Gastroesophageal sphincter (tissue), 3 donors: ENCODE results near the gene PSPH.

Experiments
- EP300 ChIP-seq: sonication (generic); formaldehyde crosslinking; IDR thresholded peaks from one replicate; pipeline ENCODE4 v1.6.1; 2017; ENCODE audit warnings: antibody characterized with exemption, mild to moderate bottlenecking
- POLR2A ChIP-seq, 2 donors: fragments of 450-650 bp; IDR thresholded peaks; one replicate each; pipeline ENCODE4 v1.6.1; 2017; ENCODE audit warnings: antibody characterized with exemption in 2 of 2, mild to moderate bottlenecking in 2 of 2, moderate library complexity in 1 of 2
- TF ChIP-seq, protein P1 (sequence below), 4 experiments: fragments of 200-600 bp in 2 of 4; fragments of 450-650 bp in 2 of 4; sonication (generic) in 1 of 4; IDR thresholded peaks; one replicate each; pipeline ENCODE4 v1.5.1; 2017 to 2019; ENCODE audit warnings: antibody characterized with exemption in 4 of 4, mild to moderate bottlenecking in 2 of 4, moderate library complexity in 2 of 4

DNA sequence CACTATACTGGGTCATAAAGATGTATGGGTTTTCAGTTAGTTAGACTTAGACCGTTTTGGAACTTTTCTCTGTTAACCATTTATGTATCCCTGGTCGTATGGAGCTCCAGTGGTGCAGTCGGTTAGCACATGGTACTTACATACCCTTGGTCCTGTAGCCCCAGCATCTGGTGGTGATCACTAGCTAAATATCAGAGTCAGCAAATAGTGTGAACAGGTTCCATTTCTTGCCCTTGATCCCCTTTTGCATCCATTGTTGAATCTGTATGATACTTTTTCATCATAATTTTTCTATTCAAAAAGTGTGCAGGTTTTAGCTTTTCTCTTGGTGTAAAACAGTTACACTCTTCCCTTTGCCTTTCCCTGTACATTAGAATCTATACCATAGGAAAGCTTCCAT lies 71.0 kb downstream of the PSPH start:
- TF ChIP-seq, protein P1, sequence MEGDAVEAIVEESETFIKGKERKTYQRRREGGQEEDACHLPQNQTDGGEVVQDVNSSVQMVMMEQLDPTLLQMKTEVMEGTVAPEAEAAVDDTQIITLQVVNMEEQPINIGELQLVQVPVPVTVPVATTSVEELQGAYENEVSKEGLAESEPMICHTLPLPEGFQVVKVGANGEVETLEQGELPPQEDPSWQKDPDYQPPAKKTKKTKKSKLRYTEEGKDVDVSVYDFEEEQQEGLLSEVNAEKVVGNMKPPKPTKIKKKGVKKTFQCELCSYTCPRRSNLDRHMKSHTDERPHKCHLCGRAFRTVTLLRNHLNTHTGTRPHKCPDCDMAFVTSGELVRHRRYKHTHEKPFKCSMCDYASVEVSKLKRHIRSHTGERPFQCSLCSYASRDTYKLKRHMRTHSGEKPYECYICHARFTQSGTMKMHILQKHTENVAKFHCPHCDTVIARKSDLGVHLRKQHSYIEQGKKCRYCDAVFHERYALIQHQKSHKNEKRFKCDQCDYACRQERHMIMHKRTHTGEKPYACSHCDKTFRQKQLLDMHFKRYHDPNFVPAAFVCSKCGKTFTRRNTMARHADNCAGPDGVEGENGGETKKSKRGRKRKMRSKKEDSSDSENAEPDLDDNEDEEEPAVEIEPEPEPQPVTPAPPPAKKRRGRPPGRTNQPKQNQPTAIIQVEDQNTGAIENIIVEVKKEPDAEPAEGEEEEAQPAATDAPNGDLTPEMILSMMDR (IDR thresholded peaks at IDR 0.05): no peak
- TF ChIP-seq POLR2A (IDR thresholded peaks at IDR 0.05): no peak
- TF ChIP-seq EP300: no peak
